Thoracic aorta (tissue), 2 donors: ENCODE data around the gene FZD10. TPM values are rescaled to one million over a fixed set of nuclear protein-coding genes. Genes with fewer than 3 reads are reported as not detected.

Experiments used
- ATAC-seq: fragments of 150-250 bp; one replicate; pipeline ENCODE4 v1.8.0; 2017; ENCODE audit warnings: low read depth; ENCODE audit not compliant: insufficient number of reproducible peaks, low FRiP score
- DNase-seq: peaks from one replicate; pipeline ENCODE4 v3.0.0-alpha.2; 2020; ENCODE audit warnings: low spot score
- H3K27ac ChIP-seq, 2 donors: fragments of 200-600 bp; sonication (generic); 1 replicate in 1 of 2; 2 replicates in 1 of 2; pipeline ENCODE4 v1.5.1; 2016; ENCODE audit warnings: mild to moderate bottlenecking in 2 of 2, moderate library complexity in 2 of 2
- H3K27me3 ChIP-seq: fragments of 200-600 bp; sonication (generic); replicated peaks from 2 replicates; pipeline ENCODE4 v1.6.0; 2016; ENCODE audit warnings: mild to moderate bottlenecking; ENCODE audit not compliant: insufficient read depth
- H3K36me3 ChIP-seq: fragments of 200-600 bp; sonication (generic); one replicate; pipeline ENCODE4 v1.5.1; 2016
- H3K4me1 ChIP-seq, 2 donors: fragments of 200-600 bp; sonication (generic); 1 replicate in 1 of 2; 2 replicates in 1 of 2; pipeline versions ENCODE4 v1.5.1 to v1.6.0; 2016; ENCODE audit warnings: low read depth in 2 of 2, mild to moderate bottlenecking in 1 of 2; ENCODE audit not compliant: control insufficient read depth in 1 of 2
- H3K4me3 ChIP-seq: fragments of 200-600 bp; sonication (generic); 2 replicates; pipeline ENCODE4 v1.5.1; 2016; ENCODE audit warnings: mild to moderate bottlenecking
- H3K9me3 ChIP-seq: fragments of 200-600 bp; sonication (generic); 2 replicates; pipeline ENCODE4 v1.5.1; 2016
- CTCF ChIP-seq: fragments of 200-600 bp; sonication (generic); IDR thresholded peaks from one replicate; pipeline ENCODE4 v1.5.1; 2019; ENCODE audit warnings: antibody characterized with exemption
- total RNA-seq, 2 donors: library from RNA; depleted of rRNA; stranded (reverse); fragments of >200 nt; gene quantifications; one replicate each; pipeline versions ENCODE4 v1.1.0 to v1.2.3, GENCODE V29; 2016

The FZD10 gene
- total RNA-seq, 2 donors from 2014 or later: 0.68 to 2.8 TPM

GRCh38 chr12:130127912-130128789 lies 34.1 kb upstream of the FZD10 start:
- Histone ChIP-seq H3K27me3 (no peaks in the 10 kb centered on the region), H3K36me3 (no peaks in the 10 kb centered on the region), H3K9me3 (no peaks in the 10 kb centered on the region), H3K4me1 (peaks cover 0 to 15% of the 10 kb centered on the region in 2 donors), H3K27ac (peak overlapping the region; percentile 24 to 72), H3K4me3 (peak overlapping the region; percentile 11)
- DNase-seq: no peak
- no peak for TF ChIP-seq CTCF
- ATAC-seq: peak; percentile 84

- H3K4me1 ChIP-seq: peaks cover 0 to 15% of the 10 kb centered on the region in 2 donors
- no peak for ATAC-seq
- no peak for DNase-seq
- H3K27me3 ChIP-seq: no peaks in the 10 kb centered on the region
- no peak for TF ChIP-seq CTCF
- H3K27ac ChIP-seq: no peak overlapping the region
- no peak overlapping the region for H3K4me3 ChIP-seq
- H3K36me3 ChIP-seq: no peaks in the 10 kb centered on the region
- H3K9me3 ChIP-seq: no peaks in the 10 kb centered on the region
Measured at GRCh38 chr12:130128790-130129735, 33.2 kb upstream of the FZD10 start.

DNA sequence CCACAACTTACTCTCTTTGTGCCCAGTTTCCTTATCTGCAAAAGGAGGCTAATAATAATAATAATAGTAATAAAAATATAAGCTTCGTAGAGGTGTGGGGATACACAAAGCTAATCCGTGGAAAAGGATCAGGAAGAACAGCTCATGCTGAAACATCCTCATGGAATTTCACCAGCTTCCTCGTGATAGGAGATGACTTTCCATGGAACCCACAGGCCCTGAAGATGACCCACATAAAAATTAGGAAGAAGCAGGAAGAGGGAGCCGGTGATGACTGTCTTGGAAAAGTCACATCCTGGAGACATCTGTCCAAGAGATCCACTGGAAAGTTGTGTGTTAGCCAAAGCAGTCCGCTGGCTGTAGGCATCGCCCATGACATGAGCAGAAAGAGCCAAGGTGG lies 31.9 kb upstream of the FZD10 start:
- Histone ChIP-seq H3K36me3 (no peaks in the 10 kb centered on the region), H3K27ac (no peak overlapping the region), H3K4me1 (peaks cover 0 to 15% of the 10 kb centered on the region in 2 donors), H3K9me3 (no peaks in the 10 kb centered on the region), H3K27me3 (no peaks in the 10 kb centered on the region), H3K4me3 (no peak overlapping the region)
- no peak for TF ChIP-seq CTCF
- ATAC-seq (no peak), DNase-seq (no peak)

- Histone ChIP-seq H3K36me3 (no peaks in the 10 kb centered on the region), H3K27me3 (no peaks in the 10 kb centered on the region), H3K4me1 (peaks cover 0 to 15% of the 10 kb centered on the region in 2 donors), H3K4me3 (no peak overlapping the region), H3K27ac (no peak overlapping the region), H3K9me3 (no peaks in the 10 kb centered on the region)
- ATAC-seq: no peak
- DNase-seq: no peak
- TF ChIP-seq CTCF: no peak
Measured at GRCh38 chr12:130131025-130131424, 31.2 kb upstream of the FZD10 start.

DNA sequence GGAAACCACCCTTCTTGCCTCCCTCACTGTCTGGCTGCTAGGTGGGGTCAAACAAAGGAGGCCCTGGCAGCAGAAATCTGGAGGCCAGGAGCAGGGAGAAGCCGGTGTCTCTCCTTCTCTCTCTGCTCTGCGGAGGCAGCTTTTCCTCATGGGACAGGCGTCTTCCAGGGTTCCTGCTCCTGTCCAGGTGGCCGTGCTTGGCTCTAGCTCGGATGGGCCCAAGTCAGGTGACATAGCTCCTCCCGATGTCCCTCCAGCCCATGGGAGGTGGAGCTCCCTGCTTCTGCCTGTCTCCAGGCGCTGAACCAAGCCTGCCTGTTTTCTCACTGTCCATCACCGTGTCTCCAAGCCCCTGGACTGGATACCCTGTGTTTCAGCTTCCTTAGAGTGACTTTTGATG lies 30.5 kb upstream of the FZD10 start:
- no peak for TF ChIP-seq CTCF
- H3K27me3 ChIP-seq: no peaks in the 10 kb centered on the region

More for the DNA sequence above, 30.5 kb upstream of the FZD10 start:
- no peaks in the 10 kb centered on the region for H3K9me3 ChIP-seq
- H3K27ac ChIP-seq: no peak overlapping the region
- no peaks in the 10 kb centered on the region for H3K36me3 ChIP-seq
- H3K4me3 ChIP-seq: no peak overlapping the region
- peaks cover 0 to 15% of the 10 kb centered on the region in 2 donors for H3K4me1 ChIP-seq
- no peak for ATAC-seq
- no peak for DNase-seq
